Activated CD4-positive, alpha-beta T cell treated with anti-CD3 and anti-CD28 coated beads for 36 hours (primary cell): Measurements from ENCODE around the gene IRF2. TPM values are rescaled to one million over a fixed set of nuclear protein-coding genes. Genes with fewer than 3 reads are reported as not detected.

Experiments
- ATAC-seq: fragments of 200-7000 bp; cut with Tn5 transposase; one replicate; pipeline ENCODE4 v1.10.0; 2021; ENCODE audit warnings: mild to moderate bottlenecking, moderate library complexity
- CTCF ChIA-PET: fragments of 350-600 bp; sonication (Branson Sonifier 250); formaldehyde crosslinking; loops from one replicate; lab custom pipeline; 2021; ENCODE audit warnings: antibody characterized with exemption; lab: Charles Lee
- POLR2A ChIA-PET: fragments of 350-600 bp; sonication (Branson Sonifier 250); formaldehyde crosslinking; loops from one replicate; lab custom pipeline; 2021; ENCODE audit warnings: antibody characterized with exemption, inconsistent platforms; lab: Charles Lee
- DNase-seq: peaks from one replicate; pipeline ENCODE4 v3.0.0-alpha.2; 2020
- H3K27ac Mint-ChIP-seq: one replicate; pipeline ENCODE4 v1.8.0; 2021; ENCODE audit warnings: mixed read lengths
- H3K27me3 Mint-ChIP-seq: one replicate; pipeline ENCODE4 v1.8.0; 2021; ENCODE audit warnings: mixed read lengths
- H3K36me3 Mint-ChIP-seq: one replicate; pipeline ENCODE4 v1.8.0; 2021; ENCODE audit warnings: low read depth, mixed read lengths
- H3K4me1 Mint-ChIP-seq: one replicate; pipeline ENCODE4 v1.8.0; 2021; ENCODE audit warnings: mixed read lengths
- H3K4me3 Mint-ChIP-seq: one replicate; pipeline ENCODE4 v1.8.0; 2021; ENCODE audit warnings: mild to moderate bottlenecking, moderate library complexity, mixed read lengths
- H3K9me3 Mint-ChIP-seq: one replicate; pipeline ENCODE4 v1.8.0; 2021; ENCODE audit warnings: low read depth, mixed read lengths
- intact Hi-C, 2 experiments: fragments of 100-400 bp; cut with DNase I in 1 of 2; cut with micrococcal nuclease in 1 of 2; formaldehyde crosslinking; loops; one replicate each; pipeline versions ENCODE4 v1.14.2 to v1.15.1; 2022 to 2024; cut with DNase I, micrococcal nuclease
- total RNA-seq, 2 experiments: library from RNA; stranded (reverse); gene quantifications; one replicate each; pipeline ENCODE4 v1.2.3, GENCODE V29; 2021

IRF2 gene
- total RNA-seq, 2 experiments from 2014 or later, result 50.1 to 68.9 TPM

DNA sequence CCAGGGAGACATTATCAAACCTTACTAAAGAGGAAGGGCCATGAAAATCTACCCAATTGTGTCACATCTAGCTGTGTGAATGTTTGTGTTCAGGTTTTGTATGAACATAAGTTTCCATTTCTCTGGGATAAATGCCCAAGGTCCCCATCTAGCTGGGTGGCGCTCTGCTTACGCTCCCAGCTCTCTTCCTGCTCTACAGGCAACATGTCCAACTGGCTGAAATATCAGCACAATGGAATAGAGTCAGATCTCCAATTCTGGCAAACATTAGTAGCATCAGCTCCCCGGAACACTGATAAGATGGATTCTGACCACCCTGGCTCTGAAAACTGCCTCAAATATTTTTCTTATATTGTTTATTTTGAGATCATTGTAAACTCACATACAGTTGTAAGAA lies 74.8 kb downstream of the IRF2 start:
- DNase-seq, result no peak
- ATAC-seq, result no peak
- ChIA-PET CTCF (interaction anchor here (0.7 kb wide), 1 partner anchor 492 kb away, joined by 3 read pairs; no protein-coding TSS in a partner anchor), POLR2A (no interaction called here)
- intact Hi-C loops, result no loop called here
- Mint-ChIP-seq H3K4me3 (no peak overlapping the region), H3K9me3 (no peaks in the 10 kb centered on the region), H3K36me3 (peaks cover 75% of the 10 kb centered on the region), H3K27ac (no peak overlapping the region), H3K4me1 (peaks cover 38% of the 10 kb centered on the region), H3K27me3 (no peaks in the 10 kb centered on the region)

DNA sequence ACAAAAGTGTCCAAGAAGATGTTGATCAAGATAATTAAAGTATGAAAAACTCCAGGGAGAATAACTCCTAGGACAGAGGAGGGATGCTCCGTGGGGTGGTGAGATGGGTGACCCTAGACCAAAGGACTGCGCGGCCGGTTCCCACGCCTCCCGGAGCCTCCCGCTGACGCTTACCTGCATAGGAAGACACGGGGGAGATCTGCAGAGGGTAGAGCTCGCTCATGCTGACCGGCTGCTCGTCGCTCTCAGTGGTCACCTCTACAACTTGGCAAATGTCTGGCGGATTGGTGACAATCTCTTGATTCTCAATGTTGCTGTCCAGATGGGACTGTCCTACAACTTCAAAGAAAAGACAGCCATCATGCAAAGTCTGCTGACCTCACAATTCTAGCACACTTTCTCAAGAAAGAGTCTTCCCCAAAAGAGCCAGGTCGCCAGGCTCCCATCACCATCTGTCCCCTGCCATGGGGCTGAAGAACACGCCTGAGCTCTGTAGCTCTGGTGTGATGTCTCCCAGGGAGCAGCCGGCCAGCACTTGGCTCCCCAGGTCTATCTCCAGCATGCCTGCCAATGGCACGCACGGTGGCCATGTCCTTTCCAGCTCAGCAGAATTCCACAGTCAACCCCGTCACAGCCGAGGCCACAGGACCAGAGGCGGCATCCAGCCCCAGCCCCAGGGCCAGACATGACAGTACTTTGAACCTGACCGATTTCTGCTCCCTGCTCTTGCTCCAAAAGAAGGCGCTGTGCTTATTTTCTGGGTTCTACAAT lies 75.4 kb downstream of the IRF2 start:
- H3K9me3 Mint-ChIP-seq, result no peaks in the 10 kb centered on the region
- ChIA-PET CTCF (no interaction called here), POLR2A (no interaction called here)
- H3K27me3 Mint-ChIP-seq, result no peaks in the 10 kb centered on the region
- no peak for DNase-seq
- ATAC-seq, result no peak
- no peak overlapping the region for H3K4me3 Mint-ChIP-seq
- H3K27ac Mint-ChIP-seq, result no peak overlapping the region
- H3K36me3 Mint-ChIP-seq, result peaks cover 75% of the 10 kb centered on the region
- intact Hi-C loops, result no loop called here
- H3K4me1 Mint-ChIP-seq, result peaks cover 39% of the 10 kb centered on the region

DNA sequence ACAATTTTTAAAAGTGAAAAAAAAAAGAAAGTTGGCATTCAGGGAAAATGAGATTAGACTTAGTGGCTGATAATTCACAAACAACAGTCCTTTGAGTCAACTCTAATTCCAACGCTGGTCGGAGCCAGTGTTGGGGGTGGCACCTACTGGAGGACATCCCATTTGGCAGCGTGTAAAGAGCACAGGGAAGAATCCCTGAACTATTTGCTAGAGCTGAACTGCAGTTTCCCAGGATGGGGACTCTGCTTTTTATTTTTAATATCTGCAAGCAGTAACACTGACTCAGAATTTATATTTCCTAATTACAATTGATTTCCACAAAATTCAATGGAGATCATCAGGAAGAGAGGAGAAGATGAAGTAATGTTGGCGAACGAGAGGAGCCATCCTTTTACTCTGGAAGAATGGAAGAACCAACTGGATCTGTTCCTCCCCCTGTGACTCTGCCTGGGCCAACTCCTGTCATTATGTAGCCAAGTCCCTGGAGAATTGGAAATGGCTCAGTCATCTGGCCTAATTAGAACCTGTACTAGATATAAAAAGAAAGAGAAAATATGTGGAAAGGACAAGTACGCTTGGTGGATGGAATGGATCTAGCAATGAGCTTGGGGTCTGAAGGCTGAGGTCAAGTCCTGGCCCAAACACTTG lies 76.7 kb downstream of the IRF2 start:
- POLR2A ChIA-PET, result no interaction called here

DNA sequence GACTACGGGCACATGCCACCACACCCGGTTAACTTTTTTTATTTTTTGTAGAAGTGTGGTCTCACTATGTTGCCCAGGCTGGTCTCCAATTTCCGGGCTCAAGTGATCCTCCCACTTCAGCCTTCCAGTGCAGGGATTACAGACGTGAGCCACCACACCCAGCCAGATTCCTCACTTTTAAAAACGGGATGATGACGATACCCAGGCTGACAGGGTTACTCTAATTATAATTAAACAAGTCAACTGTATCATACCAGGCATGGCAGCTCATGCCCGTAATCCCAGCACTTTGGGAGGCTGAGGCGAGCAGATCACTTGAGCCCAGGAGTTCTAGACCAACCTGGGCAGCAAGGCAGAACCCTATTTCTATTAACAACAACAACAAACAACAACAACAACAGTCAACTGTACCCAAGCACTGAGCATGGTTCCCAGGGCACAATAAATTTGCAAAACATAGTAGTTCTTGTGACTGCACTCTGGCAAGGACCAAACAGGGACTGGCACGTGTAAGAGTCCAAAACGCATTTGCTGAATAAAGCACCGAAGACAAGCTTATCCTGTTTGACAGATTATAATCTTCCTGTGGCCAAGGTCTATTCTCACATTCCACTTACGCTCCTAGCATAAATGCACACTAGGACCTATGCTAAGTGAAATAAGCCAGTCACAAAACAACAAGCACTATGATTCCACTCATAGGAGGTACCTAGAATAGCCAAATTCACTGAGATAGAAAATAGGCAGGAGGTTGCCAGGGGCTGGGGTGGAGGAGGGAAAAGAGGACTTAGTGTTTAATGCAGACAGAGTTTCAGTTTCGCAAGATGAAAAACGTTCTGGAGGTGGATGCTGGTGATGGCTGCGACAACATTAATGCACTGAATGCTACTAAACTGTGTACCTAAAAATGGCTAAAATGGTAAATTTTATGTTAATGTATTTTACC lies 77.5 kb downstream of the IRF2 start:
- DNase-seq, result peak; percentile 18
- no peak overlapping the region for H3K27ac Mint-ChIP-seq
- peaks cover 34% of the 10 kb centered on the region for H3K4me1 Mint-ChIP-seq
- ChIA-PET CTCF (interaction anchor here (1.4 kb wide), 1 partner anchor 133 kb away, joined by 4 read pairs; no protein-coding TSS in a partner anchor), POLR2A (no interaction called here)
- H3K27me3 Mint-ChIP-seq, result no peaks in the 10 kb centered on the region
- intact Hi-C loops, result no loop called here
- peak; percentile 39 for ATAC-seq
- H3K9me3 Mint-ChIP-seq, result no peaks in the 10 kb centered on the region
- H3K36me3 Mint-ChIP-seq, result peaks cover 80% of the 10 kb centered on the region
- no peak overlapping the region for H3K4me3 Mint-ChIP-seq

More for the DNA sequence above, 76.7 kb downstream of the IRF2 start:
- intact Hi-C loops, result no loop called here
- Mint-ChIP-seq H3K9me3 (no peaks in the 10 kb centered on the region), H3K4me3 (no peak overlapping the region), H3K27ac (peak overlapping the region; percentile 29), H3K4me1 (peaks cover 34% of the 10 kb centered on the region), H3K36me3 (peaks cover 81% of the 10 kb centered on the region), H3K27me3 (no peaks in the 10 kb centered on the region)
- ATAC-seq, result no peak
- DNase-seq, result no peak
- CTCF ChIA-PET, result no interaction called here

DNA sequence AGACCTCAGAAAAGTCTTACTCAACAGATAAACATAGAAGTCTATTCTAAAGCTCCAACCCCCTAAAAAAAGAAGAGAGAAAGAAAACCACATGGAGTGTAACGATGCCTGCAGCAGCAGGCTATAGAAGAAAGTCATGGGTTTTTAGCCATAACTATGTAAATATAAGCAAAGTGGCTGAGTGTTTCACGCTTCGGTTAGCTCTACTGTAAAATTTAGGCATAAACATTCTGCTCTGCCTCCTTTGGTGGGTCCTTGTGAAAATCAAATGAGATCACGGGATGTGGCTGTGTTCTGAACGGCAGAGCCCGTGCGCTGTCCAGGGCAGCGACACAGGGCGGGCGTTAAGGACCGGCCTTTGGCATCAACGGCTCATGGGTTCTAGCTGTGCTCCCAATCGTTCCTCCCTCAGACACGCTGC lies 78.4 kb downstream of the IRF2 start:
- ChIA-PET POLR2A (no interaction called here), CTCF (interaction anchor here (1.4 kb wide), 1 partner anchor 132 kb away, joined by 4 read pairs; no protein-coding TSS in a partner anchor)
- H3K9me3 Mint-ChIP-seq, result no peaks in the 10 kb centered on the region
- H3K4me3 Mint-ChIP-seq, result no peak overlapping the region
- intact Hi-C loops, result no loop called here
- H3K27ac Mint-ChIP-seq, result no peak overlapping the region
- H3K36me3 Mint-ChIP-seq, result peaks cover 82% of the 10 kb centered on the region
- peaks cover 31% of the 10 kb centered on the region for H3K4me1 Mint-ChIP-seq
- DNase-seq, result no peak
- no peak for ATAC-seq
- H3K27me3 Mint-ChIP-seq, result no peaks in the 10 kb centered on the region

DNA sequence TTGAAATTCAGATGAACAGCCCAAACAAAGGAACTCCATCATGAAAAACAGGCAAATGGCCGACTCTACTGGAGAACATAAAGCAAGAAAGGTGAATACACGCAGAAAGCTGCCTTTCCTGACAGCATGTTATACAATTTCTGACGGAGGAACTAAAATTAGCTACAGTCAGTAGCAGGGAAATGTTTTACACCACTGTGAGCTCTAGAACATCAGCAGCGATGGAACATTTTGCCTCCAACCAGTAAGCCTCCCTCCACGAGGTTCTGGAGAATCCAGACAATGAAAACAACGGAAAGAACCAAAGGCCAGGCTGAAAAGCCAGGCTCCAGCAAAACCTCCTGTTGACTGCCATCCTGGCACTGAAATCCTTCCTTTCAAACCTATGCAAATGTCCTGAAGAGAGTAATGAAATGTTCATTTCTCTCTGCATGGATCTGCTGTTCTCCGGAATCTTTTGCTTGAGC lies 78.9 kb downstream of the IRF2 start:
- POLR2A ChIA-PET, result no interaction called here
- Mint-ChIP-seq H3K27ac (no peak overlapping the region), H3K36me3 (peaks cover 80% of the 10 kb centered on the region)

DNA sequence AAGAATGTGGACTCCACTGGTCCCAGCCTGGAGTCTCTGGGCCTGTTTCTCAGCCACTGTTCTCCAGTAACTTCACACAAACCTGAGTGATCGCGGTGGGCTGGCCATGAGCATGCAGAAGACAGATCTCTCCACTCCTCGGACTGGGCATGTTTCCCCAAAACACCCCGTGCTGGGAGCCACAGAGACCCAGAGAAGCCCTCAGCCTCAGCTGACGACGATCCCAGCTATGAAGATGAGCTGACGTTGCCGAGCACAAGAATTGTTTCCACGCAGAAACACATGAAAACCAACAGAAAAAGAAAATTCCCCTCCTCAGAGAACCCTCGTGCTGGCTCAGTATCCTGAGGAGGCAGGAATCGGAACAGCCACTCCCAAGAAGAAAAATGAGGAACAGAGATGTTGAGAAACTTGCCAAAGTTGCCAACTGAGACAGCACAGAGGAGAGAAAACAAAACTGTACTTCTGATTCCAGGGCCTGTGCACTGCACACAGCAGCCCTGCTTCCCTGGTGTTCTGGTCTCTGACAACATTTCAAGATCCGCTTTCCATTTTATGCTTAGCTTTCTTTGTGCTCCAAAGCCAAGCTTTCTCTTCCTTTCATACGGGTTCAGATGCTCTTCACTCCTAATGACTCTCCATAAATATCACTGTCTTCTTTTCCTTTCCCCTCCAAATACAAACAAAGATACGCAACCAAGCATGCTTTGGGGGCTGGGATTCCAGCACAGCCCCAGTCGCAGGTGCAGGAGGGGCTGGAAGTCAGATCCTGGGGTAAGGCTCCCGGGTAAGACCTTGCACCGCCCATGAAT lies 81.4 kb downstream of the IRF2 start:
- no peaks in the 10 kb centered on the region for H3K27me3 Mint-ChIP-seq
- ATAC-seq (no peak), DNase-seq (no peak)
- POLR2A ChIA-PET, result interaction anchor here (1.0 kb wide), 1 partner anchor 11 kb away, joined by 3 read pairs; no protein-coding TSS in a partner anchor
- CTCF ChIA-PET, result interaction anchor here (0.7 to 1.6 kb wide), 2 partner anchors 14 to 113 kb away, joined by 3 to 5 read pairs; no protein-coding TSS in a partner anchor
- H3K27ac Mint-ChIP-seq, result peak overlapping the region; percentile 45
- H3K9me3 Mint-ChIP-seq, result no peaks in the 10 kb centered on the region
- intact Hi-C loops, result no loop called here
- H3K4me3 Mint-ChIP-seq, result no peak overlapping the region
- peaks cover 21% of the 10 kb centered on the region for H3K4me1 Mint-ChIP-seq
- H3K36me3 Mint-ChIP-seq, result peaks cover 76% of the 10 kb centered on the region

More for the DNA sequence above, 78.9 kb downstream of the IRF2 start:
- Mint-ChIP-seq H3K27me3 (no peaks in the 10 kb centered on the region), H3K4me3 (no peak overlapping the region), H3K9me3 (no peaks in the 10 kb centered on the region), H3K4me1 (peaks cover 26% of the 10 kb centered on the region)
- intact Hi-C loops, result no loop called here
- DNase-seq (no peak), ATAC-seq (no peak)
- CTCF ChIA-PET, result interaction anchor here (1.4 kb wide), 1 partner anchor 132 kb away, joined by 4 read pairs; no protein-coding TSS in a partner anchor

DNA sequence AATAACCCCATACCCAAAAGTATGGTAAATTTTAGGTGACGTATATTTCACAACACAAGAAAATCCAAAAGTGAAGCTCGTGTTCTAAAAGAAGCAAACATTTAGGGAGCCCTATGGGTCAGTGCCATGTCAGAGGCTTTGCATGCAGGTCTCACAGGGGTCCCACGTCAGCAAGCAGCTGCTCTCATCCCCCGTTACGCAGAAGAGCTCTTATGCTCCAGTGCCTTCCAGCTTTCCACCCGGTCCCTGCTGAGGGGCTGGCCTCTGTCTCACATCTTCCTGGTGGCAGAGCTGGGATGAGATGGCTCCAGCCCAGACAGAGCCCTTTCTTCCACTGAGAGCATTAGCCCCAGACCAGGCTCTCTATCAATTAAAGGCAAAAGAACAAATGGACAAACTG lies 82.0 kb downstream of the IRF2 start:
- Mint-ChIP-seq H3K36me3 (peaks cover 73% of the 10 kb centered on the region), H3K27ac (no peak overlapping the region), H3K27me3 (no peaks in the 10 kb centered on the region), H3K4me1 (peaks cover 21% of the 10 kb centered on the region), H3K9me3 (no peaks in the 10 kb centered on the region), H3K4me3 (no peak overlapping the region)
- CTCF ChIA-PET, result interaction anchor here (0.5 to 1.6 kb wide), 3 partner anchors 13 to 331 kb away, joined by 3 to 5 read pairs (median 3); no protein-coding TSS in a partner anchor
- ATAC-seq (no peak), DNase-seq (no peak)
- POLR2A ChIA-PET, result interaction anchor here (1.0 kb wide), 1 partner anchor 11 kb away, joined by 3 read pairs; no protein-coding TSS in a partner anchor
- intact Hi-C loops, result no loop called here

DNA sequence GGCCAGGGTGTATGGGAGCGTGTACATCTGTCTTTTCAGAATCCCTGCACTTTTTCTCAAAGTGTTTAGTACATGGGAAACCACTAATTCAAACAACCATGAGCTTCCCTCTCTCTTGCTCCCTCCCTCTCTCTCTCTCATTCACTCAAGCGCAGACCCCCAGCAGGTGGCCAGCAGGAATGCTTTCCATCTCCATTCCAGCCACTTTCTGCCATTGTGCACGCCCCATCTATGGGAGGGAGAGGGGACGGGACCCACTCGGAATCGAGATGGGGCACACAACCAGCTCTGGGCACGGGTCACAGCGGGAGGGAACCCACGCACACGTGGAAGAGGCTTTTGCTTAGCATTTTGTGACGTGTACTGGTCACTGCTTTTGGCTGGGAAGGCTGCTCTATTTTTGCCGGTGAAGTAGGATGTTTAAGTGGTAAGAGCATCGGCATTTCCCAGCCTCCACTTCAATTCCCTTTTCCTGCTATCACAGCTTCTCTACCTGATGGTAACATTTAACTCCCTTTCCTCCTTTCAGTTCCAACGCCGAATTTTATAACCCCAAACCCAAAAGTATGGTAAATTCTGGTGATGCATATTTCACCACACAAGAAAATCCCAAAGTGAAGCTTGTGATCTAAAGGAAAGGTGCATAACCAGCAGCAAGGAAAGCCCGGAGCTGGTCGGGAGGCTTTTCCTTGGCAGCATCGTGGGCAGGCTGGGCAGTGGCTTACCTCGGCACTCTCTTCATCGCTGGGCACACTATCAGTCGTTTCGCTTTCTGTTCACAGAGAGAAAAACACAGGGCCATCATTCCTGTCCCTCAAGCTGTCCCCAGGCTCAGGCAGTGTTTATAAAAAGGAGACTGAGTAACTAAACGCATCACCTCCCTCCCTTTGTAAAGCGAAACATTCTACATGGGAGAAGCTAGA lies 84.1 kb downstream of the IRF2 start:
- H3K9me3 Mint-ChIP-seq, result no peaks in the 10 kb centered on the region
- peaks cover 63% of the 10 kb centered on the region for H3K36me3 Mint-ChIP-seq
- ATAC-seq (no peak), DNase-seq (no peak)
- peaks cover 31% of the 10 kb centered on the region for H3K4me1 Mint-ChIP-seq
- ChIA-PET CTCF (interaction anchor here (0.5 kb wide), 1 partner anchor 68 kb away, joined by 3 read pairs; no protein-coding TSS in a partner anchor), POLR2A (interaction anchor here (1.1 kb wide), 1 partner anchor 20 kb away, joined by 3 read pairs; no protein-coding TSS in a partner anchor)
- intact Hi-C loops, result no loop called here
- no peak overlapping the region for H3K27ac Mint-ChIP-seq
- no peak overlapping the region for H3K4me3 Mint-ChIP-seq
- no peaks in the 10 kb centered on the region for H3K27me3 Mint-ChIP-seq
